ENCODE measurements around the gene PALM. TPM values are rescaled to one million over a fixed set of nuclear protein-coding genes. Genes with fewer than 3 reads are reported as not detected.

Gene PALM, protein sequence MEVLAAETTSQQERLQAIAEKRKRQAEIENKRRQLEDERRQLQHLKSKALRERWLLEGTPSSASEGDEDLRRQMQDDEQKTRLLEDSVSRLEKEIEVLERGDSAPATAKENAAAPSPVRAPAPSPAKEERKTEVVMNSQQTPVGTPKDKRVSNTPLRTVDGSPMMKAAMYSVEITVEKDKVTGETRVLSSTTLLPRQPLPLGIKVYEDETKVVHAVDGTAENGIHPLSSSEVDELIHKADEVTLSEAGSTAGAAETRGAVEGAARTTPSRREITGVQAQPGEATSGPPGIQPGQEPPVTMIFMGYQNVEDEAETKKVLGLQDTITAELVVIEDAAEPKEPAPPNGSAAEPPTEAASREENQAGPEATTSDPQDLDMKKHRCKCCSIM
- total RNA-seq = 1 to 10 TPM; 3.8 to 4.8 TPM
- polyA plus RNA-seq = 1 to 10 TPM in 1 of 2 donors, under 1 TPM in 1; 0.92 to 5.1 TPM

DNA sequence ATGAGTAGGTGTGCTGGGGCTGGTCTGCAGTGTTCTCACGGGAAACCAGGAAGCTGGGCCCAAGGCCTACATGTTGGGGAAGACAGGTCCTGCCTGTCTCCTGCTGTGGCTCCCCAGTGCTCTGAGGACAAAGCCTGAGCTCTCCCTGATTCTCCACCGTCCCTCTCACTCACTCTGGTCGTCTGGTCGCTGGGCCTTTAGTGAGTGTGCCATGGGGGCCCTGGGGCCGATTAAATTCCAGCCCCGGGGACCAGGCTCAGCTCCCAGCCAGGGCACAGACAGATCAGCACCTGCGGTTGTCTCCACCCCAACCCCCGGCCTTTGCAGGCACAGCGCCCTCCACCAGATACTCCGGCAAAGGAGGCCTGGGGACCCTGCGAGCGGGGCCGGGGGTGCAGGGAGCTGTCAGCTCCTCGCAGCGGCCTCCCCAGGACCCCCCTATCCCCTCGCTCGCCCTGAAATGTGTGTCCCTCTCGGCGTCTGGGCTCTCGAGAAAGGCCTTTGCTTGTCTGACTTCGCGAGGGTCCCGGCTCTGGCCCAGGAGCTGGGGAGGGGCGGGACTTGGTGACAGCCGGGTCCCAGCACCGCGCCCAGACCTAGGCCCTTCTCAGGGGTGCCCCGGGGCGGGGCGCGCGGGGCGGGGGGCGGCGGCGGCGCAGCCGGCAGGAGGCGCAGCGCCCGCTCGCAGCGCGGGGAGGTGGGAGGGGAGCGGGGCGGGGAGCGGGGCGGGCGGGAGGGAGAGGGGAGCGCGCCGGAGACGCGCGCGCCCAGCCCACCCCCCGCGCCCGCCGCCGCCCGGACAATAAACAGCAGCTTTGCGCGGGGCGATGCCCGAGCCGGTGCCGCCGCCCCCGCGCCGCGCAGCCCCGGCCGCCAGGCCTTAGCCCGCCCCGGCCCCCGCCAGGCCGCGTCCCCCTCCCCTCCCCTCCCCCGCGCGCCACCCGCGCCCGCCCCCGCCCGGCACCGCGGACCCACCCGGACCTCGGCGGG, at the start of gene PALM:
TSS of gene PALM (plus strand) at position 782 of the 990 bp plus-strand sequence. CDS start 212 bp downstream, outside the sequence.
- Histone ChIP-seq H3K9ac (ENCODE audit: low read depth in 1 of 2, low read length in 2 of 2) (no peak within 1 kb of the TSS), H3K36me3 (ENCODE audit: control insufficient read depth in 4 of 4, insufficient read depth in 3 of 4, low read depth in 1 of 4, low read length in 3 of 4) (peaks cover 0 to 1% (median 0%) of the 10 kb centered on the region in 4 donors), H3K9me3 (ENCODE audit: control insufficient read depth in 4 of 4, low read length in 3 of 4) (no peaks in the 10 kb centered on the region), H3K4me1 (ENCODE audit: control insufficient read depth in 4 of 4, insufficient read depth in 4 of 4, low read length in 3 of 4) (peaks cover 0 to 5% (median 4%) of the 10 kb centered on the region in 4 donors), H3K27ac (ENCODE audit: low read depth in 1 of 2, low read length in 2 of 2) (peak within 1 kb of the TSS; percentile 33 to 50), H3K4me3 (ENCODE audit: low read depth in 1 of 3, low read length in 3 of 3) (peak within 1 kb of the TSS in 2 of 3 donors; percentile 23 to 57), H3K27me3 (ENCODE audit: control insufficient read depth in 4 of 4, insufficient read depth in 4 of 4, low read length in 3 of 4) (peaks cover 0 to 4% (median 0%) of the 10 kb centered on the region in 4 donors)
- 9% methylated on average over 91 of the region's 93 CpGs for WGBS
- no peak for TF ChIP-seq EGR1 (IDR thresholded peaks at IDR 0.05; ENCODE audit: low read depth in 2 of 2)
- no peak for TF ChIP-seq FOXA1 (IDR thresholded peaks at IDR 0.05)
- no peak for TF ChIP-seq SP1 (IDR thresholded peaks at IDR 0.05)
- no peak for TF ChIP-seq YY1 (IDR thresholded peaks at IDR 0.05)
- TF ChIP-seq RXRA (IDR thresholded peaks at IDR 0.05) = no peak
- no peak for TF ChIP-seq REST (IDR thresholded peaks at IDR 0.05)
- no peak for TF ChIP-seq JUND (IDR thresholded peaks at IDR 0.05)
- TF ChIP-seq ZBTB33 (IDR thresholded peaks at IDR 0.05) = no peak
- TF ChIP-seq, protein P1, sequence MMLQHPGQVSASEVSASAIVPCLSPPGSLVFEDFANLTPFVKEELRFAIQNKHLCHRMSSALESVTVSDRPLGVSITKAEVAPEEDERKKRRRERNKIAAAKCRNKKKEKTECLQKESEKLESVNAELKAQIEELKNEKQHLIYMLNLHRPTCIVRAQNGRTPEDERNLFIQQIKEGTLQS (IDR thresholded peaks at IDR 0.05) = no peak
- no peak for DNase-seq (ENCODE audit: low spot score)

- H3K4me1 ChIP-seq (ENCODE audit: control insufficient read depth in 4 of 4, insufficient read depth in 4 of 4, low read length in 3 of 4) = peaks cover 28 to 70% (median 54%) of the 10 kb centered on the region in 4 donors
- 5% methylated on average over 20 of the region's 20 CpGs for WGBS
- TF ChIP-seq HNF4A (conservative IDR thresholded peaks at IDR 0.05) (peak; percentile 93 to 94), ZBTB33 (IDR thresholded peaks at IDR 0.05) (no peak), CTCF (IDR thresholded peaks at IDR 0.05; ENCODE audit: low read depth, low read length, missing input control) (no peak), GABPA (IDR thresholded peaks at IDR 0.05 in 1 of 2, conservative IDR thresholded peaks at IDR 0.05 in 1 of 2) (peak in 1 of 2 donors; percentile 80), FOXA2 (IDR thresholded peaks at IDR 0.05) (peak; percentile 43), NR2F2 (IDR thresholded peaks at IDR 0.05) (peak; percentile 89), TAF1 (conservative IDR thresholded peaks at IDR 0.05) (peak; percentile 57), YY1 (IDR thresholded peaks at IDR 0.05) (peak; percentile 81), RAD21 (IDR thresholded peaks at IDR 0.05) (no peak), FOXA1 (IDR thresholded peaks at IDR 0.05) (no peak), SP1 (IDR thresholded peaks at IDR 0.05) (peak; percentile 95), JUND (IDR thresholded peaks at IDR 0.05) (peak in 1 of 2 donors; percentile 53)
- TF ChIP-seq, protein P1 (IDR thresholded peaks at IDR 0.05) = no peak
Measured at GRCh38 chr19:660793-661426, 47.8 kb upstream of the PALM start.

More at GRCh38 chr19:660793-661426, 47.8 kb upstream of the PALM start:
- DNase-seq (ENCODE audit: low spot score) = peak; percentile 60
- Histone ChIP-seq H3K4me3 (ENCODE audit: low read depth in 1 of 3, low read length in 3 of 3) (peak overlapping the region; percentile 80 to 95 (median 92)), H3K27me3 (ENCODE audit: control insufficient read depth in 4 of 4, insufficient read depth in 4 of 4, low read length in 3 of 4) (no peaks in the 10 kb centered on the region), H3K9ac (ENCODE audit: low read depth in 1 of 2, low read length in 2 of 2) (peak overlapping the region; percentile 68 to 98), H3K36me3 (ENCODE audit: control insufficient read depth in 4 of 4, insufficient read depth in 3 of 4, low read depth in 1 of 4, low read length in 3 of 4) (no peaks in the 10 kb centered on the region), H3K27ac (ENCODE audit: low read depth in 1 of 2, low read length in 2 of 2) (peak overlapping the region; percentile 89 to 96), H3K9me3 (ENCODE audit: control insufficient read depth in 4 of 4, low read length in 3 of 4) (no peaks in the 10 kb centered on the region)
